NCI-H1048 (cell line): ENCODE results near the gene RSPRY1.
"Not testable (repeated sequence)": the region's sequence is repeated elsewhere in the genome, so short reads cannot be mapped to it uniquely, and the experiment has no call there.

Experiments used
- DNase-seq: peaks from one replicate; lab custom pipeline; 2025; lab: John Stamatoyannopoulos, UW

The RSPRY1 gene

GRCh38 chr16:57271867-57272495 is 85.9 kb downstream of the RSPRY1 start:
- DNase-seq, result no peak

- no peak for DNase-seq
Measured at GRCh38 chr16:57273359-57273758, 87.2 kb downstream of the RSPRY1 start.

GRCh38 chr16:57273826-57274225 is 87.7 kb downstream of the RSPRY1 start:
- no peak for DNase-seq

GRCh38 chr16:57275946-57276345 is 89.8 kb downstream of the RSPRY1 start:
- DNase-seq, result not testable (repeated sequence)

GRCh38 chr16:57276596-57276995 is 90.5 kb downstream of the RSPRY1 start:
- DNase-seq, result no peak

- no peak for DNase-seq
Measured at GRCh38 chr16:57277586-57277985, 91.5 kb downstream of the RSPRY1 start.

- DNase-seq, result no peak
Measured at GRCh38 chr16:57278494-57278893, 92.4 kb downstream of the RSPRY1 start.

GRCh38 chr16:57279780-57280638 is 93.9 kb downstream of the RSPRY1 start:
- no peak for DNase-seq

- no peak for DNase-seq
Measured at GRCh38 chr16:57281791-57282190, 95.7 kb downstream of the RSPRY1 start.

GRCh38 chr16:57282510-57283213 is 96.5 kb downstream of the RSPRY1 start:
- DNase-seq, result no peak

GRCh38 chr16:57283214-57283958 is 97.3 kb downstream of the RSPRY1 start:
- DNase-seq, result no peak

- no peak for DNase-seq
Measured at GRCh38 chr16:57283959-57284208, 97.8 kb downstream of the RSPRY1 start.

- DNase-seq, result no peak
Measured at GRCh38 chr16:57284209-57284951, 98.3 kb downstream of the RSPRY1 start, which contains the start of gene PLLP. Gene PLLP (minus strand): TSS chr16:57284672. CDS start chr16:57284540, 132 bp downstream.

GRCh38 chr16:57284952-57285363 is 98.8 kb downstream of the RSPRY1 start:
- no peak for DNase-seq

- DNase-seq, result no peak
Measured at GRCh38 chr16:57285379-57285778, 99.2 kb downstream of the RSPRY1 start.

- no peak for DNase-seq
Measured at GRCh38 chr16:57289391-57290257, 103.5 kb downstream of the RSPRY1 start.
